Measurements from ENCODE around the gene FAM171A1. TPM values are rescaled to one million over a fixed set of nuclear protein-coding genes. Genes with fewer than 3 reads are reported as not detected.
"Not testable (repeated sequence)": the region's sequence is repeated elsewhere in the genome, so short reads cannot be mapped to it uniquely, and the experiment has no call there.

FAM171A1 gene
- total RNA-seq, 2 donors from 2014 or later, result 22.1 to 29.1 TPM

GRCh38 chr10:15411010-15411409 lies 39.9 kb upstream of the FAM171A1 start:
- no peaks in the 10 kb centered on the region for H3K9me3 ChIP-seq
- no peak for ATAC-seq

DNA sequence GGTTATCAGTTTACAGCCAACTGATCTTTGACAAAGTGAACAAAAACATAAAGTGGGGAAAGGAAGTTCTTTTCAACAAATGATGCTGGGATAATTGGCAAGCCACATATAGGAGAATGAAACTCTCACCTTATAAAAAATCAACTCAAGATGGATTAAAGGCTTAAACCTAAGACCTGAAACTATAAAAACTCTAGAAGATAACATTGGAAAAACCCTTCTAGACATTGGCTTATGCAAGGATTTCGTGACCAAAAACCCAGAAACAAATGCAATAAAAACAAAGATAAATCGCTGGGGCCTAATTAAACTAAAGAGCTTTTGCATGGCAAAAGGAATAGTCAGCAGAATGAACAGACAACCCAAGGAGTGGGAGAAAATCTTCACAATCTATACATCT lies 38.3 kb upstream of the FAM171A1 start:
- H3K27ac ChIP-seq; H3K36me3 ChIP-seq (replicated peaks in 1 of 2; ENCODE audit: insufficient read depth in 1 of 2, low read depth in 2 of 2); H3K9me3 ChIP-seq; H3K27me3 ChIP-seq; H3K4me3 ChIP-seq; intact Hi-C loops (cut with DNase I); DNase-seq; H3K4me1 ChIP-seq; ATAC-seq: not testable (repeated sequence)
- 65 to 67% methylated on average over 2 of the region's 2 CpGs for WGBS, 2 donors

More at GRCh38 chr10:15411010-15411409, 39.9 kb upstream of the FAM171A1 start:
- DNase-seq, result no peak
- intact Hi-C loops (cut with DNase I), result no loop called here
- WGBS, 2 donors, result 79 to 84% methylated on average over 4 of the region's 4 CpGs
- Histone ChIP-seq H3K4me1 (no peaks in the 10 kb centered on the region), H3K36me3 (replicated peaks in 1 of 2; ENCODE audit: insufficient read depth in 1 of 2, low read depth in 2 of 2) (no peaks in the 10 kb centered on the region), H3K27me3 (no peaks in the 10 kb centered on the region), H3K27ac (no peak overlapping the region), H3K4me3 (no peak overlapping the region)
- TF ChIP-seq, protein P1, sequence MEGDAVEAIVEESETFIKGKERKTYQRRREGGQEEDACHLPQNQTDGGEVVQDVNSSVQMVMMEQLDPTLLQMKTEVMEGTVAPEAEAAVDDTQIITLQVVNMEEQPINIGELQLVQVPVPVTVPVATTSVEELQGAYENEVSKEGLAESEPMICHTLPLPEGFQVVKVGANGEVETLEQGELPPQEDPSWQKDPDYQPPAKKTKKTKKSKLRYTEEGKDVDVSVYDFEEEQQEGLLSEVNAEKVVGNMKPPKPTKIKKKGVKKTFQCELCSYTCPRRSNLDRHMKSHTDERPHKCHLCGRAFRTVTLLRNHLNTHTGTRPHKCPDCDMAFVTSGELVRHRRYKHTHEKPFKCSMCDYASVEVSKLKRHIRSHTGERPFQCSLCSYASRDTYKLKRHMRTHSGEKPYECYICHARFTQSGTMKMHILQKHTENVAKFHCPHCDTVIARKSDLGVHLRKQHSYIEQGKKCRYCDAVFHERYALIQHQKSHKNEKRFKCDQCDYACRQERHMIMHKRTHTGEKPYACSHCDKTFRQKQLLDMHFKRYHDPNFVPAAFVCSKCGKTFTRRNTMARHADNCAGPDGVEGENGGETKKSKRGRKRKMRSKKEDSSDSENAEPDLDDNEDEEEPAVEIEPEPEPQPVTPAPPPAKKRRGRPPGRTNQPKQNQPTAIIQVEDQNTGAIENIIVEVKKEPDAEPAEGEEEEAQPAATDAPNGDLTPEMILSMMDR (IDR thresholded peaks at IDR 0.05), result no peak
- no peak for TF ChIP-seq POLR2A (IDR thresholded peaks at IDR 0.05)

GRCh38 chr10:15408557-15408956 lies 37.5 kb upstream of the FAM171A1 start:
- no peak overlapping the region for H3K4me3 ChIP-seq
- H3K27me3 ChIP-seq, result no peaks in the 10 kb centered on the region
- no peak for DNase-seq
- intact Hi-C loops (cut with DNase I), result no loop called here
- H3K36me3 ChIP-seq (replicated peaks in 1 of 2; ENCODE audit: insufficient read depth in 1 of 2, low read depth in 2 of 2), result no peaks in the 10 kb centered on the region
- no peak for ATAC-seq
- no peaks in the 10 kb centered on the region for H3K4me1 ChIP-seq
- WGBS, 2 donors, result 71 to 82% methylated on average over 5 of the region's 5 CpGs
- no peak overlapping the region for H3K27ac ChIP-seq
- TF ChIP-seq, protein P1 (IDR thresholded peaks at IDR 0.05), result no peak
- no peak for TF ChIP-seq POLR2A (IDR thresholded peaks at IDR 0.05)
- H3K9me3 ChIP-seq, result no peaks in the 10 kb centered on the region

DNA sequence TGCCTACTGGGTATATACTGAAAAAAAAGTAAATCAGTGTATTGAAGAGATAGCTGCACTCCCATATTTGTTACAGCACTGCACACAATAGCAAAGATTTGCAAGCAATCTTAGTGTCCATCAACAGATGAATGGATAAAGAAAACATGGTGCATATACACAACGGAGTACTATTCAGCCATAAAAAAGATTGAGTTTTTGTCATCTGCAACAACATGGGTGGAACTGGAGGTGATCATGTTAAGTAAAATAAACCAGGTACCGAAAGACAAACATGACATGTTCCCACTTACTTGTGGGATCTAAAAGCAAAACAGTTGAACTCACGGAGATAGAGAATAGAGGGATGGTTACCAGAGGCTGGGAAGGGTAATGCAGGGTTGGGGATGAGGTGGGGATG lies 34.2 kb upstream of the FAM171A1 start:
- Histone ChIP-seq H3K36me3 (replicated peaks in 1 of 2; ENCODE audit: insufficient read depth in 1 of 2, low read depth in 2 of 2) (no peaks in the 10 kb centered on the region), H3K4me3 (no peak overlapping the region), H3K27me3 (no peaks in the 10 kb centered on the region), H3K4me1 (no peaks in the 10 kb centered on the region), H3K27ac (no peak overlapping the region), H3K9me3 (no peaks in the 10 kb centered on the region)
- no peak for ATAC-seq
- 77 to 78% methylated on average over 3 of the region's 3 CpGs for WGBS, 2 donors
- DNase-seq, result no peak
- TF ChIP-seq POLR2A (IDR thresholded peaks at IDR 0.05), result no peak
- TF ChIP-seq, protein P1 (IDR thresholded peaks at IDR 0.05), result no peak
- intact Hi-C loops (cut with DNase I), result no loop called here

GRCh38 chr10:15401382-15401781 lies 30.3 kb upstream of the FAM171A1 start:
- DNase-seq (no peak), ATAC-seq (no peak)
- Histone ChIP-seq H3K4me1 (no peaks in the 10 kb centered on the region), H3K4me3 (no peak overlapping the region), H3K27me3 (no peaks in the 10 kb centered on the region), H3K36me3 (replicated peaks in 1 of 2; ENCODE audit: insufficient read depth in 1 of 2, low read depth in 2 of 2) (no peaks in the 10 kb centered on the region), H3K27ac (no peak overlapping the region), H3K9me3 (no peaks in the 10 kb centered on the region)
- intact Hi-C loops (cut with DNase I), result no loop called here
- TF ChIP-seq, protein P1 (IDR thresholded peaks at IDR 0.05), result no peak

DNA sequence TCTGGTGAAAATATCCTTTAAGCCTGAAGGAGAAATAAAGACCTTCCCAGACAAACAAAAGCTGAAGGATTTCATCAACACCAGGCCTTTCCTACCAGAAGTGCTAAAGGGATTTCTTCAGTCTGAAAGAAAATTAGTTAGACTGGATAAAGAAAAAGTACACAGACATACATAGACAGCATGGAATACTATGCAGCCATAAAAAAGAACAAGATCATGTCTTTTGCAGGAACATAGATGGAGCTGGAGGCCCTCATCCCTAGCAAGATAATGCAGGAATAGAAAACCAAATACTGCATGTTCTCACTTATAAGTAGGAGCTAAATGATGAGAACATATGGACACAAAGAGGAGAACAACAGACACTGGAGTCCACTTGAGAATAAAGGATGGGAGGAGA lies 29.4 kb upstream of the FAM171A1 start:
- H3K4me3 ChIP-seq; H3K27me3 ChIP-seq; H3K36me3 ChIP-seq (replicated peaks in 1 of 2; ENCODE audit: insufficient read depth in 1 of 2, low read depth in 2 of 2); H3K4me1 ChIP-seq; DNase-seq; intact Hi-C loops (cut with DNase I); H3K9me3 ChIP-seq; H3K27ac ChIP-seq; ATAC-seq: not testable (repeated sequence)

Data from body of pancreas (tissue), 4 donors.